A673 (cell line): Measurements from ENCODE around the gene CISH.

Experiments
- EZH2 ChIP-seq: fragments of 200-600 bp; sonication (generic); IDR thresholded peaks from 2 replicates; pipeline ENCODE4 v1.6.1; 2017; ENCODE audit warnings: borderline replicate concordance, low read depth, mild to moderate bottlenecking, mixed read lengths, antibody characterized with exemption, low read length; ENCODE audit not compliant: poor library complexity, severe bottlenecking
- TF ChIP-seq, protein P1 (sequence below): fragments of 300-800, 200-600 bp; sonication (generic); conservative IDR thresholded peaks from 2 replicates; pipeline ENCODE4 v1.5.1; 2017; ENCODE audit warnings: low read depth, mild to moderate bottlenecking, antibody characterized with exemption, low read length, moderate library complexity, mixed read lengths

DNA sequence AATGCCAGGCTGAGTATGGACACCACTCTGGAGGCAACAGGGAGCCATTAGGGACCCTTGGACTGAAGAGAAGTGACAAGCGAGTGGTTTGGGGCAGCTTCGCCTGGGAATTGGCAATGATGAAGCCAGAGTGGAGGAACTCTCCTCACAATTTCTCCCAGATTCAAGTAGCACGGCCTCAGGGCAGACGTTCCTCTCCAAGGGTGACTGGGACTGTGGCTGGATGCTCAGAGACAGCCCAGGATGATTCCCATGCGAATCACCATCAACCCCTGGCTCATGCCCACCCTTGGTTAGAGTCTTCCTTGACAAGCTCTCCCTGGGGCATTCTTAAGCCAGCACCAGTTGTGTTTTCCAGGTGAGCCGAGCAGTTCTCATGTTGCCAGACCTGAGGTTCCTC is 46.8 kb upstream of the CISH start:
- TF ChIP-seq, protein P1, sequence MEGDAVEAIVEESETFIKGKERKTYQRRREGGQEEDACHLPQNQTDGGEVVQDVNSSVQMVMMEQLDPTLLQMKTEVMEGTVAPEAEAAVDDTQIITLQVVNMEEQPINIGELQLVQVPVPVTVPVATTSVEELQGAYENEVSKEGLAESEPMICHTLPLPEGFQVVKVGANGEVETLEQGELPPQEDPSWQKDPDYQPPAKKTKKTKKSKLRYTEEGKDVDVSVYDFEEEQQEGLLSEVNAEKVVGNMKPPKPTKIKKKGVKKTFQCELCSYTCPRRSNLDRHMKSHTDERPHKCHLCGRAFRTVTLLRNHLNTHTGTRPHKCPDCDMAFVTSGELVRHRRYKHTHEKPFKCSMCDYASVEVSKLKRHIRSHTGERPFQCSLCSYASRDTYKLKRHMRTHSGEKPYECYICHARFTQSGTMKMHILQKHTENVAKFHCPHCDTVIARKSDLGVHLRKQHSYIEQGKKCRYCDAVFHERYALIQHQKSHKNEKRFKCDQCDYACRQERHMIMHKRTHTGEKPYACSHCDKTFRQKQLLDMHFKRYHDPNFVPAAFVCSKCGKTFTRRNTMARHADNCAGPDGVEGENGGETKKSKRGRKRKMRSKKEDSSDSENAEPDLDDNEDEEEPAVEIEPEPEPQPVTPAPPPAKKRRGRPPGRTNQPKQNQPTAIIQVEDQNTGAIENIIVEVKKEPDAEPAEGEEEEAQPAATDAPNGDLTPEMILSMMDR: no peak
- no peak for TF ChIP-seq EZH2
